PC-9 (cell line): Measurements from ENCODE around the gene PTEN.

Experiments
- EZH2 ChIP-seq: fragments of 200-600 bp; sonication (generic); IDR thresholded peaks from 2 replicates; pipeline ENCODE4 v1.8.0; 2017; ENCODE audit warnings: antibody characterized with exemption, low read depth
- TF ChIP-seq, protein P1 (sequence below): fragments of 200-600 bp; sonication (generic); conservative IDR thresholded peaks from 2 replicates; pipeline ENCODE4 v1.6.1; 2017; ENCODE audit warnings: mixed run types, antibody characterized with exemption, mild to moderate bottlenecking, moderate library complexity

GRCh38 chr10:87991946-87992345 lies 128.5 kb downstream of the PTEN start:
- TF ChIP-seq, protein P1, sequence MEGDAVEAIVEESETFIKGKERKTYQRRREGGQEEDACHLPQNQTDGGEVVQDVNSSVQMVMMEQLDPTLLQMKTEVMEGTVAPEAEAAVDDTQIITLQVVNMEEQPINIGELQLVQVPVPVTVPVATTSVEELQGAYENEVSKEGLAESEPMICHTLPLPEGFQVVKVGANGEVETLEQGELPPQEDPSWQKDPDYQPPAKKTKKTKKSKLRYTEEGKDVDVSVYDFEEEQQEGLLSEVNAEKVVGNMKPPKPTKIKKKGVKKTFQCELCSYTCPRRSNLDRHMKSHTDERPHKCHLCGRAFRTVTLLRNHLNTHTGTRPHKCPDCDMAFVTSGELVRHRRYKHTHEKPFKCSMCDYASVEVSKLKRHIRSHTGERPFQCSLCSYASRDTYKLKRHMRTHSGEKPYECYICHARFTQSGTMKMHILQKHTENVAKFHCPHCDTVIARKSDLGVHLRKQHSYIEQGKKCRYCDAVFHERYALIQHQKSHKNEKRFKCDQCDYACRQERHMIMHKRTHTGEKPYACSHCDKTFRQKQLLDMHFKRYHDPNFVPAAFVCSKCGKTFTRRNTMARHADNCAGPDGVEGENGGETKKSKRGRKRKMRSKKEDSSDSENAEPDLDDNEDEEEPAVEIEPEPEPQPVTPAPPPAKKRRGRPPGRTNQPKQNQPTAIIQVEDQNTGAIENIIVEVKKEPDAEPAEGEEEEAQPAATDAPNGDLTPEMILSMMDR: no peak
- no peak for TF ChIP-seq EZH2
